Loucy (cell line): ENCODE data around the gene PDIA3.

Experiments used
- H2AFZ ChIP-seq: fragments of 200-600 bp; sonication (generic); 2 replicates; pipeline ENCODE4 v1.6.0; 2016; ENCODE audit warnings: antibody characterized with exemption, mild to moderate bottlenecking, low read length, moderate library complexity
- H3F3A ChIP-seq: fragments of 200-600 bp; 2 replicates; pipeline ENCODE4 v1.6.0; 2016; ENCODE audit warnings: antibody characterized with exemption, low read depth, mild to moderate bottlenecking
- H3K27me3 ChIP-seq: fragments of 200-600 bp; sonication (generic); 2 replicates; pipeline ENCODE4 v1.6.1; 2014; ENCODE audit warnings: low read length, mild to moderate bottlenecking; ENCODE audit not compliant: insufficient read depth, poor library complexity, severe bottlenecking
- H3K36me3 ChIP-seq: fragments of 200-600 bp; sonication (generic); 2 replicates; pipeline ENCODE4 v1.6.1; 2016; ENCODE audit warnings: low read length; ENCODE audit not compliant: insufficient read depth
- H3K4me1 ChIP-seq: fragments of 200-600 bp; sonication (generic); 2 replicates; pipeline ENCODE4 v1.5.1; 2014; ENCODE audit warnings: low read length, mild to moderate bottlenecking; ENCODE audit not compliant: insufficient read depth, poor library complexity, severe bottlenecking
- H3K4me2 ChIP-seq: fragments of 200-600 bp; sonication (generic); 2 replicates; pipeline ENCODE4 v1.6.0; 2014; ENCODE audit warnings: antibody characterized with exemption, low read length, low read depth, mild to moderate bottlenecking; ENCODE audit not compliant: poor library complexity, severe bottlenecking
- H3K4me3 ChIP-seq: fragments of 200-600 bp; sonication (generic); 2 replicates; pipeline ENCODE4 v1.5.1; 2014; ENCODE audit warnings: low read length, mild to moderate bottlenecking, mixed read lengths; ENCODE audit not compliant: poor library complexity, severe bottlenecking
- H3K79me2 ChIP-seq: fragments of 200-600 bp; sonication (generic); 2 replicates; pipeline ENCODE4 v1.6.1; 2014; ENCODE audit warnings: low read length; ENCODE audit not compliant: insufficient read depth
- H3K9ac ChIP-seq: fragments of 200-600 bp; sonication (generic); 2 replicates; pipeline ENCODE4 v1.6.0; 2014; ENCODE audit warnings: mild to moderate bottlenecking, low read depth, low read length, moderate library complexity; ENCODE audit not compliant: poor library complexity, severe bottlenecking
- H3K9me2 ChIP-seq: fragments of 200-600 bp; sonication (generic); replicated peaks from 2 replicates; pipeline ENCODE4 v1.6.1; 2016; ENCODE audit warnings: low read depth, low read length, mixed read lengths
- H3K9me3 ChIP-seq: fragments of 200-600 bp; sonication (generic); 2 replicates; pipeline ENCODE4 v1.6.1; 2014; ENCODE audit warnings: mild to moderate bottlenecking, antibody characterized with exemption, low read length, low read depth; ENCODE audit not compliant: insufficient read depth
- H4K20me1 ChIP-seq: fragments of 200-600 bp; sonication (generic); 2 replicates; pipeline ENCODE4 v1.6.0; 2014; ENCODE audit warnings: antibody characterized with exemption, low read length, mild to moderate bottlenecking; ENCODE audit not compliant: insufficient read depth, poor library complexity, severe bottlenecking
- CTCF ChIP-seq: fragments of 200-600 bp; sonication (generic); conservative IDR thresholded peaks from 2 replicates; pipeline ENCODE4 v1.5.1; 2014; ENCODE audit warnings: mild to moderate bottlenecking, antibody characterized with exemption, low read length
- EZH2phosphoT487 ChIP-seq: fragments of 200-600 bp; IDR thresholded peaks from 2 replicates; pipeline ENCODE4 v1.6.1; 2018; ENCODE audit warnings: antibody characterized with exemption, mild to moderate bottlenecking, moderate library complexity, borderline replicate concordance

Gene PDIA3

DNA sequence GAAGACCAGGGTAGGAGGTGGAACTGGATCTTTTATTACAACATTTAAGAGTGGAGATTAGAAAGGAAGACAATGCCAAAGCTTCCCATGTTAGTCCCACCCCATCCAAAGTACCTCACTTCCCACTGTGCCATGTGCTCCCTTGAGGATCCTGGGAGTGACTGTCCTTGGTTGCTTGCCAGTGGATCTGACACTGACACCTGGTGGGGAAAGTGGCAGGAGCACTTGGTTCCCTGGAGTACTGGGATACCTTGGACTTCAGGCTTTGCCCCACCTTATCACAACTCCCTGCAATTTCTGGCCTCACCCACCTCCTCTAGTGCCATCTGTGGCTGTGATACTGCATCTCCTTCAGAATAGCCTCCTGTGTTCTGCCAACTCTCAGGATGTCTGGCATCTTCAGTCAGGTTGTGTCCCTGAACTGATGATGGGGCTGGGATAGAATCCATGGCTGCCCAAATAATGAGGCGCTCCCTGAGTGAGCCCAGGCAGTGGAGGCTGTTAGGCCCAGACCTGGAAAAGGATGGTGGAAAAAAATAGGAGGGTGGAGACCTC, 29.2 kb downstream of the PDIA3 start:
- H3K9ac ChIP-seq = peak overlapping the region; percentile 74
- H2AFZ ChIP-seq = no peak overlapping the region
- H3K79me2 ChIP-seq = no peaks in the 10 kb centered on the region
- H3F3A ChIP-seq = 0 out of 2 replicates have a peak, but pooled peaks cover 7% of the 10 kb centered on the region
- no peaks in the 10 kb centered on the region for H3K27me3 ChIP-seq
- H3K9me2 ChIP-seq = no peaks in the 10 kb centered on the region
- H3K4me3 ChIP-seq = peak overlapping the region; percentile 84
- peaks cover 33% of the 10 kb centered on the region; the same call in 1 of the 2 replicates for H3K36me3 ChIP-seq
- H3K4me1 ChIP-seq = peaks cover 19% of the 10 kb centered on the region
- H4K20me1 ChIP-seq = peaks cover 9% of the 10 kb centered on the region
- peak overlapping the region; percentile 80 for H3K4me2 ChIP-seq
- TF ChIP-seq CTCF (peak; percentile 30), EZH2phosphoT487 (no peak)
- H3K9me3 ChIP-seq = no peaks in the 10 kb centered on the region

- Histone ChIP-seq H3F3A (0 out of 2 replicates have a peak, but pooled peaks cover 7% of the 10 kb centered on the region), H2AFZ (peak overlapping the region; percentile 93; the same call in 1 of the 2 replicates), H4K20me1 (peaks cover 9% of the 10 kb centered on the region), H3K27me3 (no peaks in the 10 kb centered on the region), H3K4me1 (peaks cover 19% of the 10 kb centered on the region), H3K9ac (peak overlapping the region; percentile 74), H3K4me2 (peak overlapping the region; percentile 80), H3K4me3 (peak overlapping the region; percentile 84), H3K36me3 (peaks cover 26% of the 10 kb centered on the region; the same call in 1 of the 2 replicates), H3K9me2 (no peaks in the 10 kb centered on the region), H3K79me2 (no peaks in the 10 kb centered on the region), H3K9me3 (no peaks in the 10 kb centered on the region)
- no peak for TF ChIP-seq EZH2phosphoT487
- TF ChIP-seq CTCF = no peak
Observed at GRCh38 chr15:43776101-43776717, 30.0 kb downstream of the PDIA3 start.

DNA sequence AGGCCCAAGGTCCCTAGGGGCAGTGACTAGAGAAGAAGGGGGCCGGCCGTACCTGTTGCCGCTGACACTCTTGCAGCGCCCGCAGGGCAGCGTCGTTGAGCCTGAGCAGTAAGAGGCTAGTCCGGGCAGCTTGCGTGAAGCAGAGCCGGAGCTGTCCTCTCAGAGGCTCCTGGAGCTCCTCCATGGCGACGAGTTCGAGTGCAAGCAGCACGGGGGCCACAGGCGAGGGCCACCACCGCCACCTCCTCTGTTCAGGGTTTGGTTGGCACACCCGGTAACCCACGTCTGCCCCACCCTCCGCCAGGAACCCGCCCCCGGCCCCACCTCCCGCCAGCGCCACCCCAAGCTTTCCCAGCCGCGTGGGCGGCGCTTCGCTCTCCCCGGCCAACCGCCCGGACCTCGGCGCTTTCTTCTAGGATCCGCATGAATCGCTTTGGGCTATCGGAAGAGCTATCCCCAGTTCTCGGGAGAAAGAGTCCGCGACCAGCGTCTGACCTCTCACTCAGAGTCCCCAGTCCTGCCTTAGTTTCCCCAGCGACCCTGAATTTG, 30.6 kb downstream of the PDIA3 start, which contains the start of gene ELL3:
Gene ELL3, minus strand, starts transcription at position 249 of the 549 bp plus-strand sequence. Its CDS starts 65 bp downstream, at position 184.
- Histone ChIP-seq H3K9me3 (no peaks in the 10 kb centered on the region), H3K9ac (peak within 1 kb of the TSS; percentile 74)

More for the DNA sequence above, 30.6 kb downstream of the PDIA3 start, which contains the start of gene ELL3:
- H3K4me2 ChIP-seq = peak within 1 kb of the TSS; percentile 80
- peaks cover 20% of the 10 kb centered on the region; the same call in 1 of the 2 replicates for H3K36me3 ChIP-seq
- H3F3A ChIP-seq = 0 out of 2 replicates have a peak, but pooled peaks cover 7% of the 10 kb centered on the region
- peak within 1 kb of the TSS; percentile 93 for H2AFZ ChIP-seq
- H3K79me2 ChIP-seq = no peaks in the 10 kb centered on the region
- H3K4me1 ChIP-seq = peaks cover 19% of the 10 kb centered on the region
- H4K20me1 ChIP-seq = peaks cover 9% of the 10 kb centered on the region
- H3K9me2 ChIP-seq = no peaks in the 10 kb centered on the region
- no peak for TF ChIP-seq CTCF
- TF ChIP-seq EZH2phosphoT487 = no peak
- H3K27me3 ChIP-seq = no peaks in the 10 kb centered on the region
- peak within 1 kb of the TSS; percentile 84 for H3K4me3 ChIP-seq
